ENCODE results near the gene C4orf54. TPM values are rescaled to one million over a fixed set of nuclear protein-coding genes. Genes with fewer than 3 reads are reported as not detected.

Gene C4orf54
- total RNA-seq, 1 donor from 2014 or later, result 0.47 TPM

GRCh38 chr4:99617374-99617773 lies 40.3 kb downstream of the C4orf54 start:
- no peak for DNase-seq

DNA sequence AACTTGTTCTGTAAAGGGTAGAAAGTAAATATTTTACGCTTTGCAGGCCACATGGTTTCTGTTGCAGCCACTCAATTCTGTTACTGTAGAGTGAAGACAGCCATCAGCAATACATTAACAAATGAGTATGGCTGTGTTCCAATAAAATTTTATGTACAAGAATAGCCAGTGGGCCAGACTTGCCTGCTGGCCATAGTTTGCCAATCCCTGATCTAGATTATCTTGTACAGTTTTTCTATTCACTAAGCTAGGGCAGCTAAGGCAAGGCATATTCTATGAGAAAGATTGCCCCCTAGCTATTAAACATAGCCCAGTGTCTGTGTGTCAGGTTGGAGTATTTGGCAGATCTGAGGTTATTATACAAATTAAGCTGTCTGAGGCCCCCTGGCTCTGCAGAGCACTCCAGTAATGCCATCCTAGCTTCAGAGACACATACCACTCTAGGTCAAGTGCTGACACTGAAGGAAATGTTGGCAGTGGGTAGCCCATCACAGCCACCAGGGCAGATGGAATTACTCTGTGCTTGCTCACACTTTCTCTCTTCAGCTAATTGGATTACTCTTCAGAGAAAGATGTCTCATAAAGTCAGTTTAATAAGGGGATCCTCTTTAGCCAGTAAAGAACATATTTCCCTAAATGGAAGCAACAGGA lies 42.3 kb downstream of the C4orf54 start:
- no peak for DNase-seq

DNA sequence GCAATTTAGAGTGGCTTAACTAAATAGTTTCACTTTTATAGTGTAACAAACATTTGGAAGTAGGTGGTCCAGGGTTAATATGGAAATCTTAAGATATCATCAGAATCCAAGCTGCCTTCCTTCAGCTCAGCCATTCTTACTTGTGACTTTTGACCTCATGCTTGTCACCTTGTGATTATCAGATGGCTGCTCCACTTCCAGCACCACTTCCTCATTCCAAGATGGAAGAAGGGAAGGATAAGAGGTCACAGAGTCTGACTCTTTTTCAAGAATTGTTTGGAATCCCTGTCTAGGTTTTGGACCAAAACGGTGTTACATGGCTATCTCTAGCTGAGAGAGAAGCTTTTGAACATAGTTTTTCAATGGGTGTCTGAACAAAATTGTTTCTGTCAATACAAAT lies 43.1 kb downstream of the C4orf54 start:
- DNase-seq, result no peak

- no peak for DNase-seq
These were observed 44.9 kb downstream of the C4orf54 start for GRCh38 chr4:99612704-99613103.

- no peak for DNase-seq
These were observed 45.3 kb downstream of the C4orf54 start for GRCh38 chr4:99612281-99612680.

DNA sequence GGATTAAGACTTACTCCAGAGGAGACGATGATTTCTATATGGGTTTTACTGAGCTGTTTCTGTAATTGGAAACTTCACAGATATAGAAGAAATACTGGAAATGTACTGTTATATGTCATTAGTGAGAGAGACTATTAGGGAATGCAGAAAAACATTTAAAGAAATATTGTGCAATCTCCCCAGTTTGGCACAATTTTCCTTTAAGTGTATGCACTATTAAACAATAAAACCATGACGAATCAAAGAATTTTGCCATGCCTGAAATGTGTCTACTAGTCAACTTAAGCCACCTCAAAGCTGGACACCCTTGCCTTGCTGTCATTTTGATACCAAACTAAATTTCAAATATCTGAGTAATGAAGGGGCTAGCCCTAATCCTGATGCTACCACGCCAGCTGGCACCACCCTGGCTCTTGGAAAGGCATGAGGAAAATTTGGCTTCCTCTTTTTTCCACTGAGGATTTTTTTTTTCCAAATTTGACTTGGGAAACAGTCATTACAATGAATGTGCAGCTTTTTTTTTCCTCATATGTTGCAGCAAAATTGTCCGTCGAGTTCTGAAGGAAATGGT lies 46.9 kb downstream of the C4orf54 start:
- no peak for DNase-seq

GRCh38 chr4:99608417-99608816 lies 49.2 kb downstream of the C4orf54 start:
- DNase-seq, result no peak

Other genes with a start within 250 kb of the C4orf54 start
- gene ADH7, start 222.5 kb downstream of the C4orf54 start, total RNA-seq, result not detected
- not detected for gene C4orf17, start 146.8 kb downstream of the C4orf54 start, total RNA-seq
- 5.6 TPM for gene TRMT10A, start 93.8 kb downstream of the C4orf54 start, total RNA-seq
- 3.4 TPM for gene MTTP, start 83.0 kb downstream of the C4orf54 start, total RNA-seq
- 0.94 TPM for gene DAPP1, start 159.0 kb upstream of the C4orf54 start, total RNA-seq
- gene LAMTOR3, start 236.6 kb upstream of the C4orf54 start, total RNA-seq, result 57.9 TPM